RWPE2 (cell line): ENCODE results near the gene DENND11.

Source experiments
- ATAC-seq: fragments of 200-7000 bp; cut with Tn5 transposase; 3 replicates; pipeline ENCODE4 v1.9.1; 2021; ENCODE audit warnings: low read depth
- DNase-seq: peaks from one replicate; pipeline ENCODE4 v3.0.0-alpha.2; 2020; ENCODE audit warnings: low spot score
- H3K27ac ChIP-seq: fragments of 450-650 bp; 2 replicates; pipeline ENCODE4 v1.5.1; 2017; ENCODE audit warnings: mild to moderate bottlenecking; ENCODE audit not compliant: poor library complexity, severe bottlenecking
- H3K27me3 ChIP-seq: fragments of 250-450 bp; sonication (Bioruptor Pico); 2 replicates; pipeline ENCODE4 v1.5.1; 2021; ENCODE audit warnings: mild to moderate bottlenecking, moderate library complexity; ENCODE audit not compliant: insufficient read depth, poor library complexity, severe bottlenecking
- H3K36me3 ChIP-seq: fragments of 250-450 bp; sonication (Bioruptor Pico); 2 replicates; pipeline ENCODE4 v1.5.1; 2020; ENCODE audit warnings: low read depth, mild to moderate bottlenecking, moderate library complexity
- H3K4me1 ChIP-seq: fragments of 250-450 bp; sonication (Bioruptor Pico); 2 replicates; pipeline ENCODE4 v1.5.1; 2021; ENCODE audit warnings: mild to moderate bottlenecking, moderate library complexity; ENCODE audit not compliant: insufficient read depth, poor library complexity, severe bottlenecking
- H3K4me3 ChIP-seq: fragments of 250-450 bp; sonication (Bioruptor Pico); 2 replicates; pipeline ENCODE4 v1.5.1; 2021; ENCODE audit warnings: mild to moderate bottlenecking, moderate library complexity; ENCODE audit not compliant: severe bottlenecking
- H3K9me3 ChIP-seq: fragments of 250-450 bp; sonication (Bioruptor Pico); 2 replicates; pipeline ENCODE4 v1.5.1; 2021; ENCODE audit warnings: mild to moderate bottlenecking, moderate library complexity; ENCODE audit not compliant: severe bottlenecking
- TF ChIP-seq, protein P1 (sequence below): fragments of 450-650 bp; IDR thresholded peaks from one replicate; pipeline ENCODE4 v1.5.1; 2017; ENCODE audit warnings: mild to moderate bottlenecking, moderate library complexity; ENCODE audit not compliant: poor library complexity, severe bottlenecking

Gene DENND11

DNA sequence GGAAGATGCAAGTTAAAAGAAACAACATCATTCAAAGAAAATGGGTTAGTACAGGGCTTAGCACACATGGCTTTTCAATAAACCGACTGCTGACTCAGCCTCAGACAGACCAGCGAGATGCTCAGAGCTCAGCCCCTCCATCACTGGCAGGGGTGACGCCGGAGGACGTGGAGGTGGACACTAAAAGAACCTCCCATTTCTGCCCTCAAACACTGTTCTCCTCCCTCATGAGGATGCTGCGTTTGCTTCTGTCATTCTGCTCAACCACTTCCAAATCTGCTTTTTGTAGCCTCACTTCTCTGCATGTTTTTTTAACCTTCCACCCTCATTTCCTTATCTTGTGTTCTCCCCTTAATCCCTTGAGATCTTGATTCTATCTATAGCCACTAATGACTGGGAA, 15.3 kb downstream of the DENND11 start:
- Histone ChIP-seq H3K27ac (no peak overlapping the region), H3K27me3 (no peaks in the 10 kb centered on the region), H3K9me3 (no peaks in the 10 kb centered on the region), H3K4me1 (no peaks in the 10 kb centered on the region), H3K36me3 (peaks cover 14% of the 10 kb centered on the region), H3K4me3 (no peak overlapping the region)
- TF ChIP-seq, protein P1, sequence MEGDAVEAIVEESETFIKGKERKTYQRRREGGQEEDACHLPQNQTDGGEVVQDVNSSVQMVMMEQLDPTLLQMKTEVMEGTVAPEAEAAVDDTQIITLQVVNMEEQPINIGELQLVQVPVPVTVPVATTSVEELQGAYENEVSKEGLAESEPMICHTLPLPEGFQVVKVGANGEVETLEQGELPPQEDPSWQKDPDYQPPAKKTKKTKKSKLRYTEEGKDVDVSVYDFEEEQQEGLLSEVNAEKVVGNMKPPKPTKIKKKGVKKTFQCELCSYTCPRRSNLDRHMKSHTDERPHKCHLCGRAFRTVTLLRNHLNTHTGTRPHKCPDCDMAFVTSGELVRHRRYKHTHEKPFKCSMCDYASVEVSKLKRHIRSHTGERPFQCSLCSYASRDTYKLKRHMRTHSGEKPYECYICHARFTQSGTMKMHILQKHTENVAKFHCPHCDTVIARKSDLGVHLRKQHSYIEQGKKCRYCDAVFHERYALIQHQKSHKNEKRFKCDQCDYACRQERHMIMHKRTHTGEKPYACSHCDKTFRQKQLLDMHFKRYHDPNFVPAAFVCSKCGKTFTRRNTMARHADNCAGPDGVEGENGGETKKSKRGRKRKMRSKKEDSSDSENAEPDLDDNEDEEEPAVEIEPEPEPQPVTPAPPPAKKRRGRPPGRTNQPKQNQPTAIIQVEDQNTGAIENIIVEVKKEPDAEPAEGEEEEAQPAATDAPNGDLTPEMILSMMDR, result no peak
- DNase-seq (no peak), ATAC-seq (no peak)

DNA sequence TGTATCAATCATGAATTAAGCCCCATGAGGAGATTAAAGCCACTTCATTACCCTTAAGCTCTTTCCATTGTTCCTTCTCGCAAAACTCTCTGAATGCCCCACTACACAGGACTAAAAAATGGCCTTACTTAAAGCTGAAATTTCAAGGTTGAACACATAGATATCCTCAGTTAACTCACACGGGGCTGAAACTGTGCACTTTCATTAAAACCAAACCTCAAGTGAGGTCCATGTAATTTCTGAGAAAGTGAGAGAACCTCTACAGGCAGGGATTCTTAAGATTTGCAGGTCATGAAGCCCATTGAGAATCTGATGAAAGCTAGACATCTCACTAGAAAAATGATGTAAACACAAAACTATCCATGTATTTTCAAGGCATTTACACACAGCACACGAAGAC, 15.9 kb downstream of the DENND11 start:
- no peak for ATAC-seq
- DNase-seq, result no peak
- Histone ChIP-seq H3K4me3 (no peak overlapping the region), H3K27ac (no peak overlapping the region), H3K9me3 (no peaks in the 10 kb centered on the region), H3K36me3 (peaks cover 14% of the 10 kb centered on the region), H3K27me3 (no peaks in the 10 kb centered on the region), H3K4me1 (no peaks in the 10 kb centered on the region)
- TF ChIP-seq, protein P1, result no peak

DNA sequence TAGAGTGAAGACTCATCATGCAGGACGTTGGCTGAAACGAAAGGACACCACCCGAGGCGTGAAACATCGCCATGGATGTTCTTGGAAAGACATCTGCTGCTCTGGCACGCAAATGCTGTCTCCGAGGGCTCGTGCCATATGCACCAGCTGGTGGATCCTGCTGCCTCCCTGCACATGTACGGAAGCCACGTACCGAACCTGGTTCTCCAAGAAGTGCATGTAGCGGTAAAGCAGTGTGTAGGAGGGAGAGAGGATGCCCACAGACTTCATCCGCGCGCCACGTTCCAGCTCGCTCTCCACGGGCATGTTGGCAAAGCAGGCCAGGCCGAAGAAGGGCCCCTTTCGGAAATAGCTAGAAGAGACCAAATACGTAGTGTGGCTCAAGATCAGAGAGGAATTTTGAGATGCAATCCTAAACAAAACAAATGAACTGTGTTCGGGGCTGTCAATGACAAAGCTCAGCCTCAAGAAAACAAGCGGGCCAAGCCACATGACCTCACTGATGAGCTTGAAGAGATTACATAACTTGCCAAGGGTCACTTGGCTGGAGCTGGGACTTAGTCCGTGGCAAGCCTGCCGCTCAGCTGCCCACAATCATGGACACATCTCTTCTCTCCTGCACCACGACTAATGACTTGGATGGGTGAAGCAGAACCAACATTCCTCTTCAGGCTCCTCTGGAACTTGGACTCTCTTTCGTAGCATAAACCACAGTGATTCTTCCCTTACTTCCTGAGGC, 16.5 kb downstream of the DENND11 start:
- no peaks in the 10 kb centered on the region for H3K4me1 ChIP-seq
- H3K9me3 ChIP-seq, result no peaks in the 10 kb centered on the region
- ATAC-seq (no peak), DNase-seq (no peak)
- H3K27me3 ChIP-seq, result no peaks in the 10 kb centered on the region
- H3K36me3 ChIP-seq, result peaks cover 14% of the 10 kb centered on the region
- no peak overlapping the region for H3K4me3 ChIP-seq
- H3K27ac ChIP-seq, result no peak overlapping the region
- TF ChIP-seq, protein P1, result no peak

DNA sequence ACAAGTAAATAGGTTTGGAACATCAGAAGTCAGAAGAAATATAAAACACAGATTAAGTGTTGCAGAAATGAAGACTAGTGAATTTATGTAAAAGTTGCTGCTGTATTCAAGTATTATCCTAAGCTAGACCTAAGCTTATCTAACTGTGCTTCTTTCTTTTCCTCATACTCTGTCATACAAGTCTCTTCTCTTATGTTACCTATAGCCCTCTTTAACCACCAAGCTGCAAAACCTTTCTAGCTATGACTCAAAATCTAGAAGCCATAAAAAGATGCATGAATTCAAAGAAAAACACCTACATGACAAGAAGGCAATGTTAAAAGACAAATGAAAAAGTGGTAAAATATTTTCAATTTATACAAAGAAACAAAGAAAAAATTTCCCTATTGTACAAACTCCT, 23.0 kb downstream of the DENND11 start:
- Histone ChIP-seq H3K4me3 (no peak overlapping the region), H3K9me3 (no peaks in the 10 kb centered on the region), H3K27me3 (no peaks in the 10 kb centered on the region), H3K36me3 (peaks cover 5% of the 10 kb centered on the region), H3K4me1 (peaks cover 22% of the 10 kb centered on the region), H3K27ac (no peak overlapping the region)
- no peak for ATAC-seq
- TF ChIP-seq, protein P1, result no peak
- no peak for DNase-seq

DNA sequence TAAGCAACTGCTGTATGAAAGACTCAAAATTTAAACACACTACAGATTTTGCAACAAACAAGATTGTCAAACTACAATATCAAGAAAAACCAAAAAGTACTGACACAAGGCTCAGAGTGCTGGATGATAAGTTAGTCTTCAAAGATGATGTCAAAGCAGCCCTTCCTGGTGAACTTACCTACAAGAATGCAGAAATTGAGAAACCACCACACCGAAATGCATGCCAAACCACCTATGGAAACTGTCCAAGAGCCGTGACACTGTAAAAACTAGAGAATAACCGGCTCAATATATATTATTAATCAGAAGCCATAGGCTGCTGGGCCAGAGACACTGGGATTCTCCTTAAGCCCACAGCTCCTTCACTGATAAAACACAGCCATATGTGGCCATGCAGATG, 25.3 kb downstream of the DENND11 start:
- peak overlapping the region; percentile 65 for H3K27ac ChIP-seq
- ATAC-seq (peak; percentile 72), DNase-seq (no peak)
- peaks cover 1% of the 10 kb centered on the region for H3K9me3 ChIP-seq
- TF ChIP-seq, protein P1, result no peak
- H3K27me3 ChIP-seq, result no peaks in the 10 kb centered on the region
- peaks cover 16% of the 10 kb centered on the region; the same call in 1 of the 2 replicates for H3K36me3 ChIP-seq
- no peak overlapping the region for H3K4me3 ChIP-seq
- H3K4me1 ChIP-seq, result peaks cover 24% of the 10 kb centered on the region
